HEK293 (cell line): ENCODE data around the gene PPM1J.

ENCODE experiments used
- BCL11A ChIP-seq: fragments of 450-650 bp; formaldehyde crosslinking; IDR thresholded peaks from 2 replicates; pipeline ENCODE4 v1.5.1; 2016; ENCODE audit warnings: low read depth, missing biosample characterization, missing genetic modification characterization
- EGR2 ChIP-seq: fragments of 450-650 bp; formaldehyde crosslinking; IDR thresholded peaks from 2 replicates; pipeline ENCODE4 v1.5.1; 2016; ENCODE audit warnings: low read depth, missing biosample characterization, missing genetic modification characterization
- GLI2 ChIP-seq: fragments of 450-650 bp; formaldehyde crosslinking; IDR thresholded peaks from 2 replicates; pipeline ENCODE4; 2017; ENCODE audit warnings: missing biosample characterization, missing genetic modification characterization, low read depth, borderline replicate concordance
- GLIS1 ChIP-seq: fragments of 450-650 bp; formaldehyde crosslinking; IDR thresholded peaks from 2 replicates; pipeline ENCODE4 v1.5.1; 2016; ENCODE audit warnings: missing biosample characterization, missing genetic modification characterization
- SP3 ChIP-seq: fragments of 450-650 bp; formaldehyde crosslinking; IDR thresholded peaks from 2 replicates; pipeline ENCODE4 v1.5.1; 2016; ENCODE audit warnings: missing biosample characterization, missing genetic modification characterization
- TCF7L2 ChIP-seq: IDR thresholded peaks from 2 replicates; pipeline ENCODE4 v1.6.1; 2011; ENCODE audit warnings: low read depth, mild to moderate bottlenecking, inconsistent platforms, low read length, moderate library complexity, borderline replicate concordance
- TSHZ1 ChIP-seq: fragments of 450-650 bp; formaldehyde crosslinking; IDR thresholded peaks from 2 replicates; pipeline ENCODE4 v1.5.1; 2016; ENCODE audit warnings: missing biosample characterization, missing genetic modification characterization, borderline replicate concordance
- ZBTB26 ChIP-seq: fragments of 450-650 bp; formaldehyde crosslinking; optimal IDR thresholded peaks from 2 replicates; pipeline ENCODE3; 2016; ENCODE audit warnings: missing biosample characterization, mild to moderate bottlenecking, missing genetic modification characterization
- ZEB2 ChIP-seq: fragments of 450-650 bp; formaldehyde crosslinking; IDR thresholded peaks from 2 replicates; pipeline ENCODE4 v1.5.1; 2016; ENCODE audit warnings: missing biosample characterization, missing genetic modification characterization
- ZIC2 ChIP-seq: fragments of 450-650 bp; formaldehyde crosslinking; IDR thresholded peaks from 2 replicates; pipeline ENCODE4 v1.5.1; 2016; ENCODE audit warnings: missing biosample characterization, missing genetic modification characterization
- ZNF114 ChIP-seq: fragments of 450-650 bp; formaldehyde crosslinking; IDR thresholded peaks from 2 replicates; pipeline ENCODE4 v1.5.0; 2017; ENCODE audit warnings: missing biosample characterization, missing genetic modification characterization
- ZNF132 ChIP-seq: fragments of 450-650 bp; formaldehyde crosslinking; IDR thresholded peaks from 2 replicates; pipeline ENCODE4 v1.5.1; 2017; ENCODE audit warnings: missing biosample characterization, missing genetic modification characterization, borderline replicate concordance
- ZNF214 ChIP-seq: fragments of 450-650 bp; formaldehyde crosslinking; IDR thresholded peaks from 2 replicates; pipeline ENCODE4 v1.5.1; 2017; ENCODE audit warnings: missing biosample characterization, mild to moderate bottlenecking, missing genetic modification characterization, borderline replicate concordance
- ZNF501 ChIP-seq: fragments of 450-650 bp; formaldehyde crosslinking; IDR thresholded peaks from 2 replicates; pipeline ENCODE4 v1.5.1; 2016; ENCODE audit warnings: missing biosample characterization, missing genetic modification characterization
- ZNF510 ChIP-seq: fragments of 450-650 bp; formaldehyde crosslinking; IDR thresholded peaks from 2 replicates; pipeline ENCODE4 v1.5.1; 2018; ENCODE audit warnings: mild to moderate bottlenecking, missing genetic modification characterization, missing biosample characterization; ENCODE audit not compliant: insufficient replicate concordance
- ZNF544 ChIP-seq: fragments of 450-650 bp; formaldehyde crosslinking; IDR thresholded peaks from 2 replicates; pipeline ENCODE4 v1.5.0; 2017; ENCODE audit warnings: missing biosample characterization, missing genetic modification characterization
- ZNF585B ChIP-seq: fragments of 450-650 bp; formaldehyde crosslinking; IDR thresholded peaks from 2 replicates; pipeline ENCODE4 v1.5.1; 2016; ENCODE audit warnings: missing biosample characterization, missing genetic modification characterization
- ZNF621 ChIP-seq: fragments of 450-650 bp; formaldehyde crosslinking; IDR thresholded peaks from 2 replicates; pipeline ENCODE4 v1.5.1; 2017; ENCODE audit warnings: missing biosample characterization, missing genetic modification characterization
- ZNF76 ChIP-seq: fragments of 450-650 bp; formaldehyde crosslinking; IDR thresholded peaks from 2 replicates; pipeline ENCODE4; 2016; ENCODE audit warnings: low read depth, missing biosample characterization, missing genetic modification characterization, borderline replicate concordance
- ZXDB ChIP-seq: fragments of 450-650 bp; formaldehyde crosslinking; IDR thresholded peaks from 2 replicates; pipeline ENCODE4 v1.5.1; 2016; ENCODE audit warnings: missing biosample characterization, missing genetic modification characterization
- TF ChIP-seq, protein P1 (sequence below): fragments of 450-650 bp; formaldehyde crosslinking; IDR thresholded peaks from 2 replicates; pipeline ENCODE4 v1.5.1; 2017; ENCODE audit warnings: missing biosample characterization, missing genetic modification characterization
- TF ChIP-seq, protein P2 (sequence below): fragments of 450-650 bp; formaldehyde crosslinking; IDR thresholded peaks from 2 replicates; pipeline ENCODE4 v1.5.1; 2016; ENCODE audit warnings: missing biosample characterization, missing genetic modification characterization
- TF ChIP-seq, protein P3 (sequence below): fragments of 450-650 bp; formaldehyde crosslinking; IDR thresholded peaks from 2 replicates; pipeline ENCODE4 v1.5.1; 2016; ENCODE audit warnings: missing biosample characterization, missing genetic modification characterization
- TF ChIP-seq, protein P4 (sequence below): fragments of 450-650 bp; formaldehyde crosslinking; IDR thresholded peaks from 2 replicates; pipeline ENCODE4 v1.5.1; 2016; ENCODE audit warnings: missing biosample characterization, missing genetic modification characterization

The PPM1J gene

GRCh38 chr1:112700290-112701226, 14.6 kb downstream of the PPM1J start (continued):
- TF ChIP-seq, protein P1, sequence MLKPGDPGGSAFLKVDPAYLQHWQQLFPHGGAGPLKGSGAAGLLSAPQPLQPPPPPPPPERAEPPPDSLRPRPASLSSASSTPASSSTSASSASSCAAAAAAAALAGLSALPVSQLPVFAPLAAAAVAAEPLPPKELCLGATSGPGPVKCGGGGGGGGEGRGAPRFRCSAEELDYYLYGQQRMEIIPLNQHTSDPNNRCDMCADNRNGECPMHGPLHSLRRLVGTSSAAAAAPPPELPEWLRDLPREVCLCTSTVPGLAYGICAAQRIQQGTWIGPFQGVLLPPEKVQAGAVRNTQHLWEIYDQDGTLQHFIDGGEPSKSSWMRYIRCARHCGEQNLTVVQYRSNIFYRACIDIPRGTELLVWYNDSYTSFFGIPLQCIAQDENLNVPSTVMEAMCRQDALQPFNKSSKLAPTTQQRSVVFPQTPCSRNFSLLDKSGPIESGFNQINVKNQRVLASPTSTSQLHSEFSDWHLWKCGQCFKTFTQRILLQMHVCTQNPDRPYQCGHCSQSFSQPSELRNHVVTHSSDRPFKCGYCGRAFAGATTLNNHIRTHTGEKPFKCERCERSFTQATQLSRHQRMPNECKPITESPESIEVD (tag by site-specific recombination): peak; percentile 80
- TF ChIP-seq ZNF544 (no peak; the same call in 1 of the 2 replicates), ZNF501 (tag by site-specific recombination) (peak; percentile 85; the same call in 1 of the 2 replicates), ZBTB26 (tag by site-specific recombination) (peak; percentile 9), ZNF114 (tag by site-specific recombination) (no peak), SP3 (tag by site-specific recombination) (peak; percentile 94), ZNF585B (tag by site-specific recombination) (no peak), ZNF76 (tag by site-specific recombination) (peak; percentile 26; the same call in 1 of the 2 replicates), ZNF214 (tag by site-specific recombination) (peak; percentile 31; the same call in 1 of the 2 replicates), BCL11A (tag by site-specific recombination) (peak; percentile 75), ZNF621 (tag by site-specific recombination) (no peak), ZNF510 (tag by site-specific recombination) (no peak), ZIC2 (tag by site-specific recombination) (peak; percentile 99), EGR2 (peak; percentile 98), GLIS1 (tag by site-specific recombination) (peak; percentile 99), ZNF132 (no peak), ZEB2 (peak; percentile 92), TCF7L2 (no peak), GLI2 (tag by site-specific recombination) (peak; percentile 34; the same call in 1 of the 2 replicates), ZXDB (tag by site-specific recombination) (peak; percentile 92), TSHZ1 (tag by site-specific recombination) (peak; percentile 63; the same call in 1 of the 2 replicates)
- TF ChIP-seq, protein P2, sequence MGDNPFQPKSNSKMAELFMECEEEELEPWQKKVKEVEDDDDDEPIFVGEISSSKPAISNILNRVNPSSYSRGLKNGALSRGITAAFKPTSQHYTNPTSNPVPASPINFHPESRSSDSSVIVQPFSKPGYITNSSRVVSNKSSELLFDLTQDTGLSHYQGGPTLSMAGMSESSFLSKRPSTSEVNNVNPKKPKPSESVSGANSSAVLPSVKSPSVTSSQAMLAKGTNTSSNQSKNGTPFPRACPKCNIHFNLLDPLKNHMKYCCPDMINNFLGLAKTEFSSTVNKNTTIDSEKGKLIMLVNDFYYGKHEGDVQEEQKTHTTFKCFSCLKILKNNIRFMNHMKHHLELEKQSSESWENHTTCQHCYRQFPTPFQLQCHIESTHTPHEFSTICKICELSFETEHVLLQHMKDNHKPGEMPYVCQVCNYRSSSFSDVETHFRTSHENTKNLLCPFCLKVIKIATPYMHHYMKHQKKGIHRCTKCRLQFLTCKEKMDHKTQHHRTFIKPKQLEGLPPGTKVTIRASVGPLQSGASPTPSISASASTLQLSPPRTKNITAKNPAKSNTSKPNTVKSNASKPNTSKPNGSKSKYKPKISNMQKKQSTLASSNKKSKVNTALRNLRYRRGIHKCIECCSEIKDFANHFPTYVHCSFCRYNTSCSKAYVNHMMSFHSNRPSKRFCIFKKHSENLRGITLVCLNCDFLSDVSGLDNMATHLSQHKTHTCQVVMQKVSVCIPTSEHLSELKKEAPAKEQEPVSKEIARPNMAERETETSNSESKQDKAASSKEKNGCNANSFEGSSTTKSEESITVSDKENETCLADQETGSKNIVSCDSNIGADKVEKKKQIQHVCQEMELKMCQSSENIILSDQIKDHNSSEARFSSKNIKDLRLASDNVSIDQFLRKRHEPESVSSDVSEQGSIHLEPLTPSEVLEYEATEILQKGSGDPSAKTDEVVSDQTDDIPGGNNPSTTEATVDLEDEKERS (tag by site-specific recombination): no peak
- TF ChIP-seq, protein P3, sequence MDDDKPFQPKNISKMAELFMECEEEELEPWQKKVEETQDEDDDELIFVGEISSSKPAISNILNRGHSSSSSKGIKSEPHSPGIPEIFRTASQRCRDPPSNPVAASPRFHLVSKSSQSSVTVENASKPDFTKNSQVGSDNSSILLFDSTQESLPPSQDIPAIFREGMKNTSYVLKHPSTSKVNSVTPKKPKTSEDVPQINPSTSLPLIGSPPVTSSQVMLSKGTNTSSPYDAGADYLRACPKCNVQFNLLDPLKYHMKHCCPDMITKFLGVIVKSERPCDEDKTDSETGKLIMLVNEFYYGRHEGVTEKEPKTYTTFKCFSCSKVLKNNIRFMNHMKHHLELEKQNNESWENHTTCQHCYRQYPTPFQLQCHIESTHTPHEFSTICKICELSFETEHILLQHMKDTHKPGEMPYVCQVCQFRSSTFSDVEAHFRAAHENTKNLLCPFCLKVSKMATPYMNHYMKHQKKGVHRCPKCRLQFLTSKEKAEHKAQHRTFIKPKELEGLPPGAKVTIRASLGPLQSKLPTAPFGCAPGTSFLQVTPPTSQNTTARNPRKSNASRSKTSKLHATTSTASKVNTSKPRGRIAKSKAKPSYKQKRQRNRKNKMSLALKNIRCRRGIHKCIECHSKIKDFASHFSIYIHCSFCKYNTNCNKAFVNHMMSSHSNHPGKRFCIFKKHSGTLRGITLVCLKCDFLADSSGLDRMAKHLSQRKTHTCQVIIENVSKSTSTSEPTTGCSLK (tag by site-specific recombination): no peak
- TF ChIP-seq, protein P4, sequence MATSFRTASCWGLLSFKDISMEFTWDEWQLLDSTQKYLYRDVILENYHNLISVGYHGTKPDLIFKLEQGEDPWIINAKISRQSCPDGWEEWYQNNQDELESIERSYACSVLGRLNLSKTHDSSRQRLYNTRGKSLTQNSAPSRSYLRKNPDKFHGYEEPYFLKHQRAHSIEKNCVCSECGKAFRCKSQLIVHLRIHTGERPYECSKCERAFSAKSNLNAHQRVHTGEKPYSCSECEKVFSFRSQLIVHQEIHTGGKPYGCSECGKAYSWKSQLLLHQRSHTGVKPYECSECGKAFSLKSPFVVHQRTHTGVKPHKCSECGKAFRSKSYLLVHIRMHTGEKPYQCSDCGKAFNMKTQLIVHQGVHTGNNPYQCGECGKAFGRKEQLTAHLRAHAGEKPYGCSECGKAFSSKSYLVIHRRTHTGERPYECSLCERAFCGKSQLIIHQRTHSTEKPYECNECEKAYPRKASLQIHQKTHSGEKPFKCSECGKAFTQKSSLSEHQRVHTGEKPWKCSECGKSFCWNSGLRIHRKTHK (tag by site-specific recombination): no peak
